Activated CD8-positive, alpha-beta memory T cell treated with anti-CD3 and anti-CD28 coated beads, Interleukin-2, amount 50 U/mL, for 24 hours (primary cell): ENCODE data around the gene TRAPPC12.

Experiments
- DNase-seq: peaks from one replicate; pipeline ENCODE4 v3.0.0-alpha.2; 2020; ENCODE audit errors: extremely low read depth

The TRAPPC12 gene

DNA sequence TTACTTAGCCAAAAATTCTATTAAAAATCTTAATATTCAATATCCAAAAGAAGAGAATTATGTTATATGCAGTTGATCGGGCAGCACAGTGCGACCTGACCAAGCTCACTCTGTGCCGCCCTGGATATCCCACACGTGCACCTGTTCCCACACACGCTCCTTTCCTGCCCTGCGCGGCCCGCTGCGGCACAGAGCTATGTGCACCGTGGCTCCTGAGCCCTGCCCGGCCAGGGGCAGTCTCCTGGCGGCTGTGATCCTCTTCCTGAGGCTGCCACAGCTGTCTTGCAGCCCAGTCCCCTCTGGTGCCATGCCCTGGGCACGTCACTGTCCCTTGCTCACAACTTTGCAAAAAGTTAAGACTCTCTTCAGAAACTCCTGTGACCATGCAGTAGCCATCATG lies 29.3 kb downstream of the TRAPPC12 start:
- DNase-seq, result no peak

- no peak for DNase-seq
These were observed 30.2 kb downstream of the TRAPPC12 start for GRCh38 chr2:3409627-3410170.

DNA sequence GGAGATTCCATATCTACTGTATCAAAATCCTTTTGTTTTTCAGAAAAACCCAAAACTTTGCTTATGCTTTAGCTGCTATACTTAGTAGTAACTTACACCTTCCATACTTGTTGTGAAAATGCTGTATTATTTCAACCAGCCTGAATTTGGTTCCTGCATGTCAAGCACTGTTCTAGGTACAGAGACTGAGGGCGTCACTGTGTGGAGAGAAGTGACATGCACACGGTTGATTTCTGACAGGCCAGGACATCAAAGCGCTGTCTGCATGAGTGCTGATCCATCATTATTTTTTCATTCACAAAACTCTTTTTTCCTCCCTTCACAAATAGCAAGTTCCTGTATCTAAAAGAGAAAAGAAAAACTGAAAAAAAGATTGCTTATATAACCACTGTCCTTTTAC lies 31.6 kb downstream of the TRAPPC12 start:
- DNase-seq, result no peak

DNA sequence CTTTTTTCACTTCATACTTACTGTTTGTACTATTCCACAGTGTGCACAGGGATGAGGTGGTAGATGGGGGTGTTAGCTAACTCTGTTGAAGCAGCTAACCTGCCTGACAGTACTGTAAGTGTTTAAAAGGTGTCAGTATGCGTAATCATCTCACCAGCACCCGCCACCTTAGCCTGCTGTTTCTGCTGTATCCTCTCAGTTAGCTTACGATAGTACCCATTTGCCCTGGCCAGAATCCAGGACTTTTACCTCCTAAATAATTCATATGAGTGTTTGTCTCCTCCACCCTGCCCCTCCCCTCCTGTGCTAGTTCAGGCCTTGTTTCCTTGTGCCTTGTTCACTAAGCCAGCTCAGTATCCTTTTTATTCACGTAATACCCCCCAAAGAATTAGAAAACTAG lies 34.2 kb downstream of the TRAPPC12 start:
- no peak for DNase-seq

DNA sequence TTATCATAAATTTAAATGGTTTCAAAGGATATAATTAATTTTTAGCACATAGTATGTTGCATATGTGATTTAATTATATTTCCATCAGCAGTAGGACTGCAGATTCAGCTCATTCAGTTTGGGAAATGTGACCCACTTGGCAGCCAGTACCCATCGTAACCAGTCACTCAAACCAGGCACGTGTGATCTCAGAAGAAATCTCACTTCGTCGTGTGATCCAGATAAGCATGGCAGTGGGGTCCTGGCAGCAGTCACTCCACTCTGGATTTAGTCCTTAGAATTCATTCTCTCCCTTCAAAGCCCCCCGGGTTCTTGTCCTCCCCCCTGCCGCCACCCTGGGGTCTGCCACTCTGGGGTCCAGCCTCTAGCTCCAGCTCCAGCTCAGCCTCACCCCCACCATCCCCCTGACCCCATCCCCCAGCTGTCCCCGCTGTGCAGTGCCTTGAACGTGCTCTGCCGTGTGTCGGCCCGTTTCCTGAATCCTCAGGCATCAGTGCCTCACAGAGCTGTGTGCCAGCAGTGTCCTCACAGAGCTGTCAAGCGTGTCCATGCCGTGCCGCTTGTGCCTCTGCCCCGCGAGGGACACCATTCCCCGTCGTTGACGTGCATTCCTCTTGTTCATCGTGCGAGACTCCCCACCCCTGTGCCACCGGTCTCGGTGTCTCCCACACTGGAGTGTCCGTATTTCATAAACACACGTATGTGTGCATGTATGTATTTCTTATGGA lies 34.8 kb downstream of the TRAPPC12 start:
- no peak for DNase-seq

GRCh38 chr2:3418766-3419404 lies 39.4 kb downstream of the TRAPPC12 start:
- no peak for DNase-seq

GRCh38 chr2:3420076-3420768 lies 40.7 kb downstream of the TRAPPC12 start:
- no peak for DNase-seq

DNA sequence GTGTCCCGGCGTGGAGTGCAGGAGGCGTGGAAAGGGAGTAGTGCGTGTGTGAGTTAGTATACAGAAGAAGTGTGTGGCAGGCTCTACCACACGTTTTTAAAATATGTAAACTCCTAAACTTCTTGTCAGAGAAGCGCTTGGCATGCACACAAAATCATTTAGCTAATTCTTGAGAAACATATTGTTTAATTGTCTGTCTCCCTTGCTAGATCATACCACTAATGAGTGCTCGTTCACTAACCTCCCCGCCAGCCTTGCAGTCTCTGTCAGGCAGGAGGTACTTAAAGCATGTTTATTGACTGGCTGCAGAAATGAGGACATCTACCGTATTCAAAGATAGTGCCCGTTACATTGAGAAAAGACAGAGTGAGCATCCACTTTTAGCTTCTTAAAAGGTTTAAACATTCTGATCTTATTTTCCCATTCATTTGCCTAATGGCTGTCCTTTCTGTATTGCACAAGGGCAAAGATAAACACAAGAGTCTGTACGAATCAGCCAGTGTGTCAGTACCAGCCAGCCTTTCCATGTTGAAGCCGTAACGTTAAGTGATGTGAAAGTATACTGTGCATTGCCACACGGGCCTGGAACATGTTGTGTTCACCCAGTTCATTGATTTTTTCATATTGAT lies 41.4 kb downstream of the TRAPPC12 start:
- no peak for DNase-seq

- no peak for DNase-seq
These were observed 42.1 kb downstream of the TRAPPC12 start for GRCh38 chr2:3421580-3421979.

DNA sequence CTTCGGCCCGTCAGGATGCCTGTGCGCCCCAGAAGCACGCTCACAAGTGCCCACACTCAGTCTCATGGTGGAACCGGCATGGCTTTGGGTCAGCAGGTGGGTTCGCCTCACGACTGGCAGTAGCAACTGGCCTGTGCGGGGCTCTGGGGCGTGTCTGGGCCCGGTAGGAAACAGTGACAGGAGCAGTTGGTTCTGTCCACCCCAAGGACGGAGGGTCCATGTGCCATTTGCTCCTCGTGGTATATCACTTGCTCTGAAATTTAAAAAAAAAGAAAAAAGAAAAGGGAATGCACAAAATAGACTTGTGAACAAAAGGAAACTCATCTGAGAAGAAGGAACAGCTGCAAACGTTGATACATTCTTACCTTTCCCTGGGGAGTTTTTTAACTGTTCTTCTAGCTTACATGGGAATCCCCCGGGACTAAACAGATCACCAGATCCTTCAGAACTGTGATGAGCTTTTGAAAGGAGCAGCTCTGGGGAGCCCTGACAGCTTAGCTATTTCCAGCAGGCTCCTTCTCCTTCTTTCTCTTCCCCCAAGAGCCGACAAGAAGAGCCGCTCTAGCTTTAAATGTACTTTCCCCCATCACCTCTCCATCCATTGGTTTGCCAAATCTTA lies 42.8 kb downstream of the TRAPPC12 start:
- DNase-seq, result no peak

GRCh38 chr2:3423492-3424170 lies 44.1 kb downstream of the TRAPPC12 start:
- peak; percentile 57 for DNase-seq

DNA sequence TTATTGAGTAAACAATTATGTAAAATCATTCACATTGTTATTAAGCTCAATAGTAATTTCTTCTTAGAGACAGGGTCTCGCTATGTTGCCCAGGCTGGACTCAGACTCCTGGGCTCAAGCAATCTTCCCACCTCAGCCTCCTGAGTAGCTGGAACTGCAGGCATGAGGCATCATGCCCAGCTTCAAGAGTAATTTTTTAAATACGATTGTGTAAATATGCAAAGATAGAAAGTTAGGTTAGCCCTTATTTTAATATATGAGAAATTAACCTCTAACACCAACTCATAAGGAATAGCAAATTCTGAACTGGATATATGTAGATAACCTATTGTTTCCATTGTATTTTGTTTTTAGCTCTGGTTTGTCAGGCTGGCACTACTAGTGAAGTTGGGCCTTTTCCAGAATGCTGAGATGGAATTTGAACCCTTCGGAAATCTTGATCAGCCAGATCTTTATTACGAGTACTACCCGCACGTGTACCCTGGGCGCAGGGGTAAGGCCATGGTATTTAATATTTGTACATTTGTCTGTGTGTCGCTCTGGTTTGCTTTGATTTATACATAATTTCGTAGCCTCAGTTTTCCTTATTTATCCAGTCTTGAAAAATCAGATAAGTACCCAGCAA lies 44.8 kb downstream of the TRAPPC12 start:
- no peak for DNase-seq

GRCh38 chr2:3426615-3427014 lies 47.1 kb downstream of the TRAPPC12 start:
- DNase-seq, result no peak

DNA sequence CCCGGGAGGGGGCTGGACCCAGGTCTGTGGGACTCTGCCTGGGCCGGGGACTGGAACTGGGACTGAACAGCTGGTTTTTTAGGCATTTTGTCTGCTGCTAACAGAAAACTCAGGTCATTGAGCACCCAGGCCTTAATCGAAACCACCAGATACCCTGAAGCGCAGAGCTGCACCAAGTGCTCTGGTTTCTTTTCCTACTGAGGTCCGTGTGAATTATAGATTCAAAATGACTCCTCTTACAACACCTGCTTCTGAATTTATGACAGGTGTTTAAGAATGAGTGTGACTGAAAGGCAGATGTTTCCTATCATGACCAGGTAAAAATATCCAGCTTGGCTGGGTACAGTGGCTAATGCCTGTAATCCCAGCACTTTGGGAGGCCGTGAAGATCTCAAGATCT lies 47.8 kb downstream of the TRAPPC12 start:
- DNase-seq, result no peak

GRCh38 chr2:3428577-3428976 lies 49.1 kb downstream of the TRAPPC12 start:
- no peak for DNase-seq

- no peak for DNase-seq
These were observed 49.6 kb downstream of the TRAPPC12 start for GRCh38 chr2:3429066-3429610.

- DNase-seq, result no peak
These were observed 50.7 kb downstream of the TRAPPC12 start for GRCh38 chr2:3430172-3430571.

- DNase-seq, result no peak
These were observed 51.4 kb downstream of the TRAPPC12 start for GRCh38 chr2:3430740-3431490.

GRCh38 chr2:3432067-3432466 lies 52.6 kb downstream of the TRAPPC12 start:
- no peak for DNase-seq
